ENCODE data around the gene TANC1. TPM values are rescaled to one million over a fixed set of nuclear protein-coding genes. Genes with fewer than 3 reads are reported as not detected.

The TANC1 gene
- polyA plus RNA-seq, 5 donors: 39.5 to 59.6 (median 55.1) TPM

DNA sequence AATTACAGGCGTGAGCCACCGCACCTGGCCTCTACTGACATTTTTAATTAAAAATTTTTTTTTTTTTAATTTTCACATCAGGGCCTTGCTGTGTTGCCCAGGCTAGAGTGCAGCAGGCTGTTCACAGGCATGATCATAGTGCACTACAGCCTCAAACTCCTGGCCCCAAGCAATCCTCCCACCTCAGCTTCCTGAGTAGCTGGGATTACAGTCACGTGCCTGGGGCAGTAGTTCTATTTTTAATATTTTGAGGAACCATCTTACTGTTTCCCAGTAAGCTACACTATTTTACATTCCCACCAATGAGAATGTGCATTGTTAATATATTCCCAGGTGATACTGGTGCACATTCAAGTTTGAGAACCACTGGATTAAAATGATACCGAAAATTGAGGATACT, 225.4 kb downstream of the TANC1 start:
- DNase-seq: no peak

DNA sequence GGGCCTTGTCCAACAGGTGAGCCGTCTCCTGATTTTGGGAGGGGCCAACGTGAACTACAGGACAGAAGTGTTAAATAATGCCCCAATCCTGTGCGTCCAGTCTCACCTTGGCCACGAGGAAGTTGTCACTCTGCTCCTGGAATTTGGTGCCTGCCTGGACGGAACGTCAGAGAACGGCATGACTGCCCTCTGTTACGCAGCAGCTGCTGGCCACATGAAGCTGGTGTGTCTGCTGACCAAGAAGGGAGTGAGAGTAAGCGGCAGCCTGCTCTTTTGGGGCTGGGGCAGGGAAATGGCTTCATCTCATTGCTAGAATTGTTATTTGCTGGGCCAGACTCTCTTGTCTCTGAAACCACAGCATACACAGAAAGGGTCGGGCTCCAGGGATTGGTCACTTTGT, 225.8 kb downstream of the TANC1 start:
- DNase-seq: no peak

DNA sequence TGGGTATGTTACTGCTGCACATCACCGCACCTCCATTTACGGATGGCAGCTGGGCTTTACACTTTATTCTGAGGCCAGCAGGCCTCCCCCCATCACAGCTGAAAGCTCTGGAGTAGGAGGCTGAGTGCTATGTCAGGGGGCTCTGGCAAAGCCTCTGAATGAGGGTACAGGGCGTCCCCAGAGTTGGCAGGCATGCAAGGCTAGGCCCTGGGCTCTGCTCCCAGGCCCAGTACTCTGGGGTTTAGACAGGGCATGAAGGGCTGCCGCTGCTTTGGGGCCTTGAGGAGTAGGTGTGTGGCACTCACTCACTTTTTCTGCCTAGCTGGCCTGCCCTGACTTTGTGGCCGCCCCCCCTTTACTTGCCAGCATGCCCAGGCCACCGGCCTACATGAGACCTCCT, 227.3 kb downstream of the TANC1 start:
- no peak for DNase-seq

DNA sequence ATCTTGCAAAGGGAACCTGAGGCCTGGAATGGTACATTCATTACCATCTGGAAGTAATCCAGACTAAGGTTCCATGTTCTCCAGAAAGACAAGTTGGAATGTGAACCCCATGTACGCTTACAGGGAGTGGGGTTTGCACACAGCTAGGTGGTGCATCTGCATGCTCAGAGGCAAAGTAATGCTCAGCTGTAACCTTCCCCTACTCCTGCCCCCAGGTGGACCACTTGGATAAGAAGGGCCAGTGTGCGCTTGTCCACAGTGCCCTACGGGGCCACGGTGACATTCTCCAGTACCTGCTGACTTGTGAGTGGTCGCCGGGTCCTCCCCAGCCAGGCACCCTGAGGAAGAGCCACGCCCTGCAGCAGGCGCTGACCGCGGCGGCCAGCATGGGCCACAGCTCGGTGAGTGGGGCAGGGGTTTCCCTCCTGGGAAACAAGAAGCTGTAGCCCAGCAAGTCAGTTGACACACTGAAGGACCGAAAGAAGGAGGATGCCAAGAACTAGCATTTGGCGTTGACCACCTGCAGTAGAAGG, 228.0 kb downstream of the TANC1 start:
- DNase-seq: no peak

DNA sequence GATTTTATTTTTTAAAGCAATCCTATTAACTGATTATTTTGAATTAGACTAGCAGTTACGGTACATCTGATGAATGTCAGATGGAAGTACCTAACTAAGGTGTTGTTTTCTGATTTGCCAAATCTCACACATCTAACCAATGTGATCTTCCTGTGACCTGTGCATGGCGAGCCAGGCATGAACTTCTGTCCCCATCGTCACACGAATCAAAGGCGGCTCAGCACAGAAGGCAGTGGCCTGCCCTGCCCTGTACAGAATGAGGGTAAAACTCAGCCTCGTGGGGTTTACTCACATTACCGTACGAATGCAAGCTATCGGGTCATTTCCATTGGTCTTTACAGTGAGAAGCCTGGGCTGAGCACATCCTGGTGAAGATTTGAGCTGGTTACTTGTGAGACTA, 230.8 kb downstream of the TANC1 start:
- no peak for DNase-seq

DNA sequence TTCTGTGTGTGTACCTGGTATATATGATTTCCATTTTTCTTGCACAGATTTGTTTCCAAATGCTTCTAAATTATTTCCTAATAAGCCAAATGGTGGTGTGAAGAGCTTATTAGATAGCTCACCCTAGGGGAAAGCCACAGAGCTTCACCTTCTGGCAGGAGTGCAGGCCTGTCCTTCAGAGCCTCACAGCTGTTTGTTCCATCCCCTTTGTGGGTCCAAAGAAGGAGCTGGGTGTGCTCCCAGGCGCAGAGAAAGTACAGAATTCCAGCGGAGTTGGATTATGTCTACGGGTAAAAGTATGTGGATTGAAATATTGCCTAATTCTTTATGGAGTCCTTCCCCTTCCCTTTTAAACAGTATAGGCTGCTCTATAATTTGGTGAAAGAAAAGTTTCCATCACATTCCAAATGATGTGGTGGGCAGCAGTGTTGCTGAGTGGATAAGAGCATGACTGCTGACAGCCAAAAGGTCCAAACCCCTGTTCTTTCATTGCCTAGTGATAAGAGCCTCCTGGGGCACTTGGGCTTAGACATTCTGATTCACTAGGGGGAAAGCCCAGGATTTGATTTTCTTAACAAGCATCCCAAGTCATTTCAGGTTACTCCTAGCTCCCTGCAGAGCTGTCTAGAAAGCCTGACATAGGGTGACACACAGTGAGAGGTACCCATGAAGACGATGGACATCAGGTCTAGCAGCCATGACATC, 231.5 kb downstream of the TANC1 start:
- DNase-seq: no peak

DNA sequence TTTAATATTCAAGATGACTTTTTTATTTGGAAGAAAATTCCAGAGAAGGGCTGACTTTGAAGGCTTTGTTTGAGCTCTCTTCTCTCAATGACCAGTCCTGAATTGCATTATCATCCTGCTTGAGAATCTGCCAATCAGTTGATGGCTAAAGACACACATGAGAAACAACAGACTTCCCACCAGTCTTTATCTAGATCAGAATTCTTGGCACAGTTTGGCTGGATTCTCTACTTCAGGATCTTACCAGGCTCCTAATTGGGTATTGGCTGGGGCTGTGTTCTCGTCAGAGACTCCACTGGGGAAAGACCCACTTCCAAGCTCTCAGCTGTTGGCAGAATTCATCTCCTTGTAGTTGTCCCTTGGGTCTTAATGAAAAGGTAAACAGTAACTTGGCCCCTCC, 232.1 kb downstream of the TANC1 start:
- DNase-seq: no peak

DNA sequence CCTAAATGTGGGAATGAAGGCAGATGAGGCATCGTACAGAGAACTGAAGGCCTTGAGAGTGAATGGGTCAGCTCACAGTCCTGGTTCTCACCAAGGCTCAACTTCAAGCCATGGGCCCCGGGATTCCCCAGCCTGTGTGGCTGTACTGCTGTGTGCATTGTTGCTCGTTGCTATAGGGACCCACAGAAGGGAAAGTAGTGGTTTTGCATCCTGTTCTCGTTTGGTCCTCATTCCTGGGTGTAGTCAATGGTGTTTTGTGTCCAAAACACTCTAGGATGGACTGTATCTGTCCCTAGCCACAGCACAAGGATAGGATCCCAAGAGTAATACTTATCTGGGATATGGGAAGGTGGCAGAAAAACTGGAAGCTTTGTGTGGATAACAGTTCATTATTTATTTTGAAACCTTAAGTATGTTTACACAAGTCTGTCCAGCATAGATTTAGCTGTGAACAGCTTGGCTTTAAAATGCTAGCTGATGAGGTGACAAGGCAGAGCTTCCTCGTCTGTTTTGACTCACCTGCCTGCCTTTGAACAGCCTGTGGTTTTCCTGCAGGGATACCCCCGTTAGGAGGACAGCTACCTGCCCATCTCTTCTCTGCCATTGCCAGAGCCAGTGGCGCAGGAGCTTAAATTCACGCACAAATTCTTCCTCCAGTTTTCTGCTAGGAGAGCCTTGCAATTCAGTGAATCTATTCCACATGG, 233.1 kb downstream of the TANC1 start:
- DNase-seq: peak; percentile 48 to 58

DNA sequence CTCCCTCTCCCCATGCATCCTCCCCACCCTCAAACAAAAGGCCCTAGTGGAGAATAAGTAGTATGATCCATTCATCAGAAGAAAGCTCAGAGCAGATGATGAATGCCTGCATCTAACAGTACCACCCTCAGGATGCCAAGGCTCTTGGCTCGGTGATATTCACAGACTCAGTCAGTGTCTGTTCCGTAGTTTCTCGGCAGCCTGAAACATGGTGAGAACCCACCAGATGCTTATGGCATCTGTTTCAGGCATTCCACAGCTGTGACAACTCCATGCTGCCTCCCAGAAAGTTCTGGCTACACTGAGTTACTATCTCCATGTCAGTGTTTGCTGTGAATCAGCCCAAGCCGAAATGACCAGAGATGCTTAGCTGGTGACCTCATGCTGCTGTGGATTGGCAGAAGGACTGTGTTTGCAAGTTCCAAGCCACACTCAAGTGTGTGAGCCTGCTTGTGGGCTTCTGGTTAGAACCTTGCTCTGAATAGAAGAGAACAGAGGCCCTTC, 234.2 kb downstream of the TANC1 start:
- peak; percentile 52 to 61 for DNase-seq

DNA sequence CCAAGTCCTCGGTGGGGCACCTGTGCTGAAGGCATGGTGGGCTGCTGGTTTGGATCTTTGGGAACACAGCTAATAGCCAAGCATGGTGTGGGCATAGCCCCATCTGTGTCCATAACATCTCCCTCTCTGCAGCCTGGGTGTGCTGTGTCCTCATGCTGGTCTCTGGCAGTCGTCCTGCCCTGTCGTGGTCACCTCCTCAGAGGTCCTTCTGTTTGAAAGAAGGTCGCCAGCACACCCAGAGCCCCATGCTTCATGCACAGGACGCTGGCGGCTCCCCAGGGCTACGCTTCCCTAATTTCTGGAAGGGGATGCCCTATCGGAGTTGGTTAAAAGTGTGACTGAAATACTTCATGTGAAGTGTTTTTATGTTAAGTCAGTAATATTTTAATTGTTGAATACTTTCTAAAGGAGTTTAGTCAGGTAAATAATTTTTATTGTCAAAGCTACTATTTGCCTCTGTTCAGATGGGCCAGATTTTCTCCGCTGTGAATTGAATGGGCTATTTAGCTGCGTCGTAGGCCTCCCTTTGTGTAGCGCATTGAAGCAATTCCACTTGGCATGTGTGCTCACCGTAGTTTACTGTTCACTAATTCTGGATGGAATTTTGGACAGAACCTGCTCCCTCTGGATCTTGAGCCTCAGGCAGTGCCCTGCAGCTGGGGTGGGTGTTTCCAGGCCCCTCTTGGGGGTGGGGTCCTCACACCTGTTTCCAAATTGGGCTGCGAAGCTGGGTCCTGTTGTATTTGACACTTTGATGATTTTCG, 236.1 kb downstream of the TANC1 start:
- DNase-seq: no peak

DNA sequence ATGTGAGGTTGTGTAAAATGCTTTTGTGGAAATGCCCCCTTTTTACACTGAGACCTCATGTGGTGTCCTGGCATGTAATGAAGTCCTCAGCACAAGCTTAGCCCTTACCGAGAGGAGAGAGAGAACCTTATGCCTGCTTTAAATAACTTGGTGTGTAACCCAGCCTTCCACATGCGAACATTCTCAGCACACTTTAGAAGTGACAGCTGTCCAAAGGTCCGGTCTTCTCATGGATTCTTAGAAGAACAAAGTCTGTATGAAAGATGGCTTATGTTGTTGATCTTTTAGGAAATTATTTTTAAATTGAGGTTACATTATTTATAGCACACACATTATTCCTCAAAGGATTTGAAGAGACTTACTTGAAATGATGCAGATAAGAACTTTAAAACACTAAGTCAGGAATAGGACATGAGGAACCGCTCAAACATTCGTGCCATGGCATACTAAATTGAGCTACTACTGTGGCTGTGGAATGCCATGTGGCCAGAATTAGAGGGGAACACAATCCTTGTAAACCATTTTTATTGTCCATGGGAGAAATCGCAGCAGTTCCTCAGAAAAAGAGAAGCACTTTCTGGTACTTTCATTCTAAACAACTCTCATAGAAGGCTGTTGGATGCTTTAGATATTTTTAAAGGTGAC, 238.4 kb downstream of the TANC1 start:
- DNase-seq: no peak

DNA sequence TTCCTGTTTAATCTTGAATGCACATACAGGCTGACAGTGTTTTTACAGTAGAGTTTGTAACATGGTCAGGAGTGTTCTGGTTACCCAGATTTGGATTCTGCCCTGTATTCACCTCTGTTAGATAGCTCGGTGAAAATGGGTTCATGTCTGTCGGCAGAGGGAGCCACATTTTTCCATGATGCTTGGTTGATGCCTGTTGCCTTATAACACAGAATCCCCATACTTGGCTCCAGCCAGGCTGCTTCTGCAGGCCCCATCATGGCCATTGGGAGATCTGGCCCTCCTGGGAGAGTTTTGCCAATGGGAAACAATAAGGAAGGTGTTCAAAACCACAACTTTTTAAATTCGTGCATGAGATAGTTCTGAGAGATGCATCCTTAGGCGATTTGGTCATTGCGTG, 240.0 kb downstream of the TANC1 start:
- DNase-seq: no peak

DNA sequence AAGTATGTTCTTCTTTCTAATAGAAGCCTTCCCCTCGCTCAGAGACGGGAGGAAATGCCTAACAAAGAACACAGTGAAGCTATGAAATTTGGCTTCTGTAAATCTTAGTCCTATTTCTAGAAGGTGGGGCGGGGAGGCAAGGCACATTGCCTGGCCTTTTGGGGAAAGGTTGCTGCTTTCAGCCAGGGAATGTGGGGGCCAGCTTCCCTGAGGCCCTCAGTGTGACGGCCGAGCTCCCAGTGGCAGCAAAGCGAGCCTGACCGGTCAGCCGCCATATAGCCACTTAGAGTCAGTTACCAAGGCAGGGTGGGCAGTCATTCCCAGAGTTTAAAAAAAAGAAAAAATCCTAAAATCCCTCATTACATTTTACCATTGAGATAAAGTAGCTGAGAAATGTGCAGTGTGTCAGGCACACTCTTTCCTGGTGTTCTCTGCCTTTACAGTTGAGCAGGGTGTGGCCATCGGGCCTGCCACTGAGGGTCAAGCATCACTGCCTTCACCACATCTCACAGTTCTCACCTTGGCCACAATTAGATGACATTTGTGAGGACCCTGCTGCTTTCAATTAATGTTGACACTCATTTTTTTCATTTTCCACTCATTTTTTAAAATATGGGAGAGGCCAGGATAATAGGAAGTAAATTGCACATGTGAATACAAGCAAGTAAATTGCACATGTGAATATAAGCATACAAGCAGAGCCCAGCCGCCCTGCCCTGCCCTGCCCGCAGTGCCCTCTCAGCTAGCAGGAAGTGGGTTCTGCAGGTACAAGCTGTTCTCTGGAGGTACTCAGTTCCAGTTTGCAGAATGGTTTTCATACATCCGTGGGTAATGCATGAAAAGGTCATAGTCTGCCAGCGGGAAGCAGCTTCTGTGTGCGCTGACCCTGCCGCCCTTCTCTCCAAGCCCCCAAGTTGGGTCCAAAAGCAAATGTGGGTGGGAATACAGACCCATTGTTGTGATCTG, 241.2 kb downstream of the TANC1 start:
- DNase-seq: no peak

DNA sequence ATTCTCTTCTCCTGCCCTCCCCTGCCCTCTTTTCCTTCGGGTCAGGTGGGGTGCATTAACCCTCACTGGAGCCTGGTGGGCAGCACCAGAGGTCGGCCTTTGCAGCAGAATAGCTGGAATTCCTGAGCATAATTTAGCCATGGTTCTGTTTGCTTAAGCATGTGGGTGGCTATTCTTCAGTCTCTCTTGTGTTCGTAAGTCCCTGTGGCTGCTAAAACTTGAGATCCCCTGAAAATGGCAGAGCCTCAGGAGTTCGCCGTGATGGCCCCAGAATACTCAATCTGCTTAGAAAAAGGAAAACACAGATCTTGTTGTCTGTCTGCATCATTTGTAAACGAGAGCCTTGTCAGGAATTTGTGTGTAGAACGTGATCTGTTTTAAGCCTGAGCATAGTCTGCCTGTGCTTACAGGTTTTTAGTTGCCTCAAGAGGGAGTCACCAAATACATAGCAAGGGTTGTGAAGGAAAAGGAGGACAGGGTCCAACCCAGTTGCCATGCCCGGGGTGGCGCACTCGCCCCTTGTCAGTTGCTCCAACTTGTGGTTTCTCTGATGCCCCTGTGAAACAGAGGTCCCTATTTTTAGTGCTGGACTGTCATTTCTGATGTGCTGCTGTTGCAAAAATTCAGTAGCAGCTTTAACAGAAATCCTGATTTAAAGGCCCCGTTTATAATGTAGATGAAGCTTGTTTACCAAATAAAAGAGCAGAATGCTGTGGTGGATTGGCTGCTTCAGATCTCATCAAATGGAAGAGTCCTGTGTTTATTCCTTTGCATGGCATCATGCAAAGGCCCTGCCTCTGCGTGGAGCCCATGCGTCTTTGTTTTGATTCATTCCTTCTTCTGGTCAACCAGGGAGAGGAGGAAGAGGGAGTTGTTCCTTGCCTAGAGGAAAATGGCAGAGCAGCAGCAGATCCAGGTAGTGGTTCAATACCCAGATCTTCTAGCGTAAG, 243.3 kb downstream of the TANC1 start:
- no peak for DNase-seq

DNA sequence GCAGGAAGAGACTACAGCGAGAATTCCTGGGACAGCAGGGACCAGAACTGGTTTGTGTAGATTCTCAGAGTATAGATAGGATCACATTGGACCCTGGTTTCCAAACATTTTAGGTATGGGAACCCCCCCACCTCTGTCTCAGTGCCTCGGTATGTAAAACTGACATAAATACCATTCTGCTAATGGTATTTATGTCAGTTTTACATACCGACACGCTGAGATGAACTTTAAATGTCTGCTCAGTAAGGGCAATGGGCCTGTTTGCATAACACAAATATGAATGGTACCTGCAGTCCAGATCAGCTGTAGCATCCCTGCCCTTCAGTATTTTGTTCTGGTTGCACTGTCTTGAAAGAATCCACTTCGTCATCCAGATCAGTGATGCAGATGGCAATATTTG, 244.9 kb downstream of the TANC1 start:
- no peak for DNase-seq

DNA sequence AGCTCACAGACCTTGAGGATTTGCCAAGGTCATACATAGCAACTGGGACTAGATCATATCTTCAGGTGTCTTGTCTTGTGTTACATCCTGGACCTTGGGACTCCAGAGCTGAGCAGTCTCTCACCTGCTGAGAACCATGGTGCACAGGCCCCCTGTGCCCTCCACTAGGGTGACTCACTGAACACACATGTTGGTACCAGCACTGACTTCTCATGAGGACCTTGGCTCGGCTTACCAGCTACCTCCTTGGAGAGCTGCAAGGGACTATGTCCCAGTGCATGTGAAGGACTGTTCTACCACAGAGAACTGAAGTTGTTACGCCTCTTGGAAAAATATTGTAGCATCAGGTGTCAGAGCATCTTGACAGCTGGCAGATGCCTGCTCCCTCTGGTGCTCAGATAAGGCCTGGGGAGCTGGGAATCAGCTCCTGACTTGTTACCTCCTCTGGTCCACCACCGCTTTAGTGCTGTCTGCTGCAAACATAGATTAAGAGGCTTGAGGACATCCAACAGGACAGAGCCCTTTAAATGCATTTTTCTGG, 246.0 kb downstream of the TANC1 start:
- DNase-seq: no peak

DNA sequence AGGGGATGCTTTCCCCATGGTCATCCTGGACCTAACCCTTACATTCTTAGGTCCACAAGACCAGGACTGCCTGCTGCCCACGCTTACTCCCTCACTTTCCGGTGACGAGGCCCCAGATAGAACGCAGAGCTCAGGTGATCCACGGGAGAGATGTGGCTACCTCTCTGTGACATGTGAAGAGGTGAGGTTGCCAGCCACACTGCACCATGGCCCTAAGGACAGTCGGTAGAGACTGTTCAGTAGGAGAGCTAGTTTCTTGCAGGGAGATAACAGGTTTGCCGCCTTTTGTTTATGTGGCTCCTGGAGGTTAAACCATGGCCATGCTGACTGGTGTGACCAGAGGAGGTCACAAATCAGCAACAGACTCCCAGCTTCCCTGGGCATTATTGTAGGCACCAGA, 246.7 kb downstream of the TANC1 start:
- DNase-seq: no peak

DNA sequence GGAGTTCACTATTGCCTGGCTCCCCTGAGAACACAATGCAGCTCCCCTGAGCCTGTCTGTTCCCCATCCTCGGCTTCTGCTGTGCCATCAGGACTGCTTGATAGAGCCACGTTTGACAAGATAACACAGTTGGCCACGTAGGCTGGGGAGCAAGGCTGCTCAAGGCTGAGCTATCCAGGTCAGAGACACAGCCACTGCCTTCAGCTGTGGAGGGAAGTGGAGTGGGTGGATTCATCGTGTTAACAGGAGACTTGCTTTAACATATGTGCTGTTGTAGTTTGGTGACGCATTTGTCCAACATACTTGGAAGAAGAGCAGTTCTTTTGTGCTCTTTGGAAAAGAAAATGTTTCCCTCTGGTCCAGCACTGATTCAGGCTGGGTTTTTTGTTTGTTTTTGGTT, 249.2 kb downstream of the TANC1 start:
- DNase-seq: no peak

DNA sequence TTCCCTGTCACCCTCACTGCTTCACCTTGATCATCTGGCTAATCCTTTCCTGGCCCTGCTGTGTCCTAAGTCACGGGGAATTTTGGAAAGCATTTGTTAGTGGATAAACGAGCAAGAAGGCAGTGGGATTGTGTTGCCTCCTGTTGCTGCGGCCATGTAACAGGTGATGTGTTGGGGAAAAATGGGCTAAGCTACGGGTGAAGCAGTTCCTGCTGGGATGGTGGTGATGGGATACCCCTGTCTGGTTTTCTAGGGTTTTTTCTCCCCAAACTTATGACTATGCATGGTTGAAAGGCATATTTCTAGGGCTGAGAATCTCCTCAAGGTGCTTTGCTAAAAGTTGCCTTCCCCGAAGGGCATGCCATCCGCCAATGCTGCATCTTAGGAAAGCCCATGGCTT, 249.9 kb downstream of the TANC1 start:
- no peak for DNase-seq

All from right lung (tissue), 5 donors.